ENCODE data around the gene XPNPEP1. TPM values are rescaled to one million over a fixed set of nuclear protein-coding genes. Genes with fewer than 3 reads are reported as not detected.

XPNPEP1 gene
- total RNA-seq, 4 donors from 2014 or later, result 77.5 to 109 (median 100) TPM

GRCh38 chr10:109934958-109935793, 11.9 kb upstream of the XPNPEP1 start:
- DNase-seq (ENCODE audit: low spot score in 2 of 2), result no peak
- intact Hi-C loops (cut with DNase I; ENCODE audit: low total_unique reads), result no loop called here
- 50 to 59% methylated on average over 5 of the region's 5 CpGs for WGBS, 2 donors
- no peak overlapping the region for H3K4me3 ChIP-seq (ENCODE audit: low read depth, poor library complexity, severe bottlenecking)
- no peak for TF ChIP-seq CTCF (IDR thresholded peaks at IDR 0.05)
- no peak for TF ChIP-seq POLR2A (IDR thresholded peaks at IDR 0.05)

GRCh38 chr10:109933984-109934565, 10.8 kb upstream of the XPNPEP1 start:
- H3K4me3 ChIP-seq (ENCODE audit: low read depth, poor library complexity, severe bottlenecking), result no peak overlapping the region
- 49 to 52% methylated on average over 5 of the region's 5 CpGs for WGBS, 2 donors
- no peak for TF ChIP-seq POLR2A (IDR thresholded peaks at IDR 0.05)
- TF ChIP-seq CTCF (IDR thresholded peaks at IDR 0.05), result no peak
- no peak for DNase-seq (ENCODE audit: low spot score in 2 of 2)
- intact Hi-C loops (cut with DNase I; ENCODE audit: low total_unique reads), result no loop called here

GRCh38 chr10:109932968-109933367, 9.7 kb upstream of the XPNPEP1 start:
- intact Hi-C loops (cut with DNase I; ENCODE audit: low total_unique reads), result no loop called here
- TF ChIP-seq CTCF (IDR thresholded peaks at IDR 0.05) (no peak), POLR2A (IDR thresholded peaks at IDR 0.05) (no peak)
- 85 to 93% methylated on average over 3 of the region's 3 CpGs for WGBS, 2 donors
- no peak overlapping the region for H3K4me3 ChIP-seq (ENCODE audit: low read depth, poor library complexity, severe bottlenecking)
- DNase-seq (ENCODE audit: low spot score in 2 of 2), result no peak

- no peak overlapping the region for H3K4me3 ChIP-seq (ENCODE audit: low read depth, poor library complexity, severe bottlenecking)
- DNase-seq (ENCODE audit: low spot score in 2 of 2), result no peak
- 66 to 97% methylated on average over 1 of the region's 1 CpG for WGBS, 2 donors
- intact Hi-C loops (cut with DNase I; ENCODE audit: low total_unique reads), result no loop called here
- TF ChIP-seq CTCF (IDR thresholded peaks at IDR 0.05) (no peak), POLR2A (IDR thresholded peaks at IDR 0.05) (no peak)
These were observed 9.1 kb upstream of the XPNPEP1 start for GRCh38 chr10:109932391-109932790.

- DNase-seq (ENCODE audit: low spot score in 2 of 2), result peak in 1 of 2 donors; percentile 90
- TF ChIP-seq CTCF (IDR thresholded peaks at IDR 0.05) (no peak), POLR2A (IDR thresholded peaks at IDR 0.05) (no peak)
- intact Hi-C loops (cut with DNase I; ENCODE audit: low total_unique reads), result no loop called here
- H3K4me3 ChIP-seq (ENCODE audit: low read depth, poor library complexity, severe bottlenecking), result no peak overlapping the region
- 94 to 96% methylated on average over 1 of the region's 1 CpG for WGBS, 2 donors
These were observed 7.9 kb upstream of the XPNPEP1 start for GRCh38 chr10:109931163-109931562.

Measured in lower leg skin (tissue), 4 donors.